Measurements from ENCODE around the gene MTCL3.
"Not testable (repeated sequence)": the region's sequence is repeated elsewhere in the genome, so short reads cannot be mapped to it uniquely, and the experiment has no call there.

Gene MTCL3

DNA sequence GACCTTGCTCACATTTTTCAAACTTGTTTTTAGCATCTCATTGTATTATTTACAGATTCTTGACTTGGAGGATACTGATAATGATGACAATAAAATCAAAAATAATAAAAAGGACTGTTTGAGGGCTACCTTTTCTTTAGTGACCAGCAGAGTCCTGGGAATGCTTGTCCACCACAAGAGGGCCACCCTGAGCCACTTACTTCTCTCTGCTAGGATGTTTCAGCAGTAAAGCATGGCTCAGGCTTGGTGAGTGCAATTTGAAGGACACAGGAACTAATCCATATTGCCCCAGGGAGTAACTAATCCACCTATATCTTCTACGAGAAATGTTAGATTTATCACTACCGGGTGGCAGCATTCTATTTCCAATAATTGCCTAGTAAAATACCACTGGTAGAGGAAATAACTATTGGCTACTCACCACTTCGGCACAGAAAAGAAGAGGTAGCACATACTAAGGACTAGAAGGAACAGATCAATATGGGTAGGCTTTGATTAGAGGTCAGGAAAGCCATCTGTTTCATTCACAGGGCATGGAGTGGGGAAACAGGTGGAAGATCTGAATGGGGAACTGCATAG is 54.2 kb downstream of the MTCL3 start:
- DNase-seq: peak; percentile 80

DNA sequence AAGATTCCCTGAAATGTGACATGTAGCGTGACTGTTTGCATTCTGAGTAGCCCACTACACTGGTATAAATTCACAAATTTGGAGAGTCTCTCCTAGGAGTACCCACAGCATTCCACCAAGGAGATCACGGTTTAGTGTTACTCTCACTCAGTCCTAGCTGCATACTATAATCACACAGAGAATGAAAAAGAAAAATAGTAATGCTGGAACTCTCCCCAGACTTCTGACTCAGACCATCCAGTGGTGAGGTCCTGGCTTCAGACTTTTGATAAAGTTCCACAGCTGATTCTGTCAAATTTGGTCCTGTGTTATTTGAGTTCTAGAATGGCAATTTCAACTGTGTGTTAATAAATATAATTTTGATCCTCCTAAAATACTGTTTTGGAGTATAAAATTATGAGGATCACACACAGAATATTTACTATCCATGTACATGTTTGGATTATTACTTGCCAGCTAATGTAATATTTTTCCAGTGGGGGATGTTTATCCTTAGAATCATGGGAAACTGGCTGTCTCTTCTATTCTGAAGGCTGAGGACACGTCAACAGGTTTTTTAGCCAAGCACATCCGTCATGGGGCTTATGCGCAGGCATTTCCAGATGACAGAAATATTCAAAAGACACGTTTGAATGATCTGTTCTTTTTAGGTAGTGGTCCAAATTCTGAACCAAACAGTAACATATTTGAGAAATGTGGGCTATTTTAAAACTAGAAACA is 54.8 kb downstream of the MTCL3 start:
- DNase-seq: no peak

DNA sequence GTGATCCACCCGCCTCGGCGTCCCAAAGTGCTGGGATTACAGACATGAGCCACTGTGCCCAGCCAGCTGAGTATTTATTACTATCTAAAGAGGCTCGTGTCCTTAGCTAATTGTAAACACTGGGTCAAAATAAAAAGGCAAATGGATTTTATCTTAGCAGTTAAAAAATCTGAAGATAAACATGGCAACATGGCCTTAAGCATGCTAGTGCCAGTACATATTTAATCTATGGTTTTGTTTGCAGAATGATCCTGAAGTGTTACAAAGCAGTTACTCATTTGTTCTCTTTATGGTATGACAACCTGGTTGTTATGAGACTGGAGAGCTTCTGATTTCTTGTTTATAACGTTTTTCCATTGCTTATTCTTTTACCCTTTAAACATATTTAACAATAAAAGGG is 56.1 kb downstream of the MTCL3 start:
- no peak for DNase-seq

DNA sequence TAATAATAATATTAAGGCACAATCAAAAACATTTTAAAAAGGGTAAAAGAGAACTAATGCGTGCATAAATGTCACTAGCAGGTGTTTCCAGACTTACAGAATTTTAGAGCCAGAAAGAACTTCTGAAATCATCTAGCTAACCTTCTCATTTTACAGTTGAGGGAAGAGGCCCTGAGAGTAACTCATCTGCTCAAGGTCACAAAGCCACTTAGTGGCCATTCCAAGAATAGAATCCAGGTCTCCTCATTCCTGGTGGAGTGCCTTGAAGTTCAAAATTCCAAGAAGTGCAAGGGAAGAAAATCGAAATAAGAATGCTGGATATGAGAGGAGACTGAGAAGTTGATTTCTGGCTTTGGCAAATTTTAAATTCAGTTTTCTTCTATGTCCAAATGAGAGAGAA is 56.8 kb downstream of the MTCL3 start:
- no peak for DNase-seq

DNA sequence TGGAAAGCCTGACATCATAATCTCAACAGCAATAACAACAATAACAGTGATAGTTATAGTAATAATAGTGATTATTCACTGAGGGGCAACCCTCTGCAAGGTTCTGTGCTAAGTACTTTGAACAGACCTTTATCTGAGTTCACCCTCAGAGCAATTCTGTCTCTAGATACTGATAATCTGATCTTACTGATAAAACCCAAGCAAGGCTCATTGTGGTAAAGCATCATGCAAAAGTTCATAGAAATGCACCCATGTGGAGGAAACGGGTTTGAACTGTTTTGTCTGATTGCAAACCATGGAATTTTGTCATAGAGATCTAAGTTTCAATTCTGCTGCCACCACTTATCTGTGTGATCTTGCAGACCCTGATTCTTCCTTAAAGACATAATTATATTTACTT is 58.7 kb downstream of the MTCL3 start:
- DNase-seq: no peak

DNA sequence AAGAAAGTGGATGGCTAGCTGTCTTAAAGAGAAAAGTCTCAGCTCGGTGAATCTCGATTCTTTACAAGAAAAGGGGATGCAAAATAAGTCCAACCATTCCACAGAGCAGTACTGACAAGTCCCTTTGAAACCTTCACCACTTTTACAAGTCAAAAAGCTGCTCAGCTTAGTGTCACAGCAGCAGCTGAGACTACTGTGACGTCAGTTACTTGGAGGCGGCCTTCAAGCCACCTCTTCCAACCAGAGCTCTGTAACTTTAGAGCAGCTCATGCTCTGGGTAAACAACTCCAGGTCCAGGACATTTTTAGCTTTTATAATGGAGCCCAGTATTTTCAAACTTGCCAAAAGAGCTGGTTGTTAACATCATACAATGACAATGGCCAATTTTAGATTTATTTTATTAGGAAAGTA is 59.9 kb downstream of the MTCL3 start, which contains the start of gene KIAA0408:
Gene KIAA0408, minus strand, starts transcription at position 159 of the 411 bp plus-strand sequence. CDS start 5,408 bp downstream, outside the sequence.
- peak; percentile 27 for DNase-seq

DNA sequence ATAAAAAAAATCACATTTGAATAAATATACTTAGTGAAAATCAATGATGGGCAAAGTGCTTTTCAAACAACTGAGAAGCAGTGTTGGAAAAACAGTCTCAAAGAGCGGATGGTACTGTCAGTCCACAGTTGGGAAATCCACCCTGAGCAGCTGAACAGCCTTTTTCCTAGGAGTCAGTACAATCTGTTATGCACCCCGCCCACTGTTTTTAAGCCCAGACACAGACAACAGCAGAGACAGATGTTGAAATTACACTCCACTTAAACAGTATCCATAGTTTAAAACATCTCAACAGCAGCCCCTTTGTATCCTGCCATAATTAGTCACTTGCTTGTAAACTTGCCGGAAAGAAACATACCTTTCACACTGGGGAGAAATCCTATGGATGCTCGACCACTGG is 60.3 kb downstream of the MTCL3 start:
- DNase-seq: no peak

DNA sequence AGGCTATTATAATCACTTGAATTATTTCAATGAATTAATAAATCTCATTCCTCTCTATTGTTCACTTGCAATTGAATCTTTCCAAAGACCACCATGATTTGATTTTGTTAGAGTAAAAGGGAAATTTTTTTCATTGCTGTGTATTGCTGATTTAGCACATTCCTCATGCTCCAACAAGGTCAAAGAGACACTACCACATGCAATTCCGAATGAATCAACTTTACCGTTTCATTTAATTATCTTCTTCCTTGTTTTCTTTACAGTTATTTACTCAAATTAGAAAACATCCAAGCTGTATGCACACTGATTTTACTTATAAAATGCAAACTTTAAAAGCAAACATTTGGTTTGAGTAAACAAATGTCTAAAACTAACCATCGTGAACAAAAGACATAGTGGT is 60.9 kb downstream of the MTCL3 start:
- no peak for DNase-seq

DNA sequence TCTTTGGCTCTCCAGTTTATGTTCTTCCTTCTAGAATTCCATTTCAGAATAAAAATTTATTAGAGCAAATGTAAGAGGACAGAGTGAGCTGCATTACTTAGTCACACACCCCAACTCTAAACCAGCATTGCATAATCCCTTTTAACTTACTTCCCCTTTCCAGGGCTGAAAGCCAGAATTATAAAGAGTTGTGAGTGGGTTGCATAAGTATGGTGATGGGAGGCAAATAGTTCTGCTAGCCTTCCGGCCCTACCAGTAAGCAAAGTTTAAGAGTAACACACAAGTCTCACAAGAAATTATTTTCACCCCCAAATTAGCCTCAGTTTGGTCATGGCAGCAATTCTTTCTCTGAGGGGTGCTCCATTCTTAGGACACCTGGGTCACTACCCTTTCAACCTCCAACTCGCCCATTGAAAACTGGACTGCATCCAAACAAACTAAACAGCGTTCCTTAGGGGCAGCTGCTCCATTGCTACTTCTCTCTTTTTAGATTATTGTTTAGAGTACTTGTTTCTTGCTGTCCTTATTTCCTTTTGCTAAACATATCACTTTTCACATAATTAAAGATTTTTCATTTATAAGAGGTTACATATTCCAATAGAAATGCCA is 61.6 kb downstream of the MTCL3 start:
- DNase-seq: no peak

DNA sequence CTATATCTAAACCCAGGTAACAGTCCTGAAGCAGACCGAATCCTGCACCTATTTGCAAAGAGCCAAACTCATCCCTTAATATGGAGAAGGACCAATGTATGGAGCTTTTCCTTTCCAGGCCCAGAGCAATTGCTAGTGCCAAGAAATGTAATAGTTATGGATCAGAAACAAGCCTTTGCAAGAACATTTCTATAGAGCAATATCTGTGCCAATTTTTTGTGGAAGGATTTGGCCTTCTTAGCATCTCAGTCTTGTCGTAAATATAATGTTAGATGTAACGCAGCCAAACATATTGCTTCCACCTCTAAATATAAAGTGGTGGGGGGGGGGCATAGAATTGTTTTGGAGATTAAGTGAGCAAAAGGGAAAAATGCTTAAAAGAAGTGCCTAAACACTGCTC is 62.7 kb downstream of the MTCL3 start:
- DNase-seq: no peak

DNA sequence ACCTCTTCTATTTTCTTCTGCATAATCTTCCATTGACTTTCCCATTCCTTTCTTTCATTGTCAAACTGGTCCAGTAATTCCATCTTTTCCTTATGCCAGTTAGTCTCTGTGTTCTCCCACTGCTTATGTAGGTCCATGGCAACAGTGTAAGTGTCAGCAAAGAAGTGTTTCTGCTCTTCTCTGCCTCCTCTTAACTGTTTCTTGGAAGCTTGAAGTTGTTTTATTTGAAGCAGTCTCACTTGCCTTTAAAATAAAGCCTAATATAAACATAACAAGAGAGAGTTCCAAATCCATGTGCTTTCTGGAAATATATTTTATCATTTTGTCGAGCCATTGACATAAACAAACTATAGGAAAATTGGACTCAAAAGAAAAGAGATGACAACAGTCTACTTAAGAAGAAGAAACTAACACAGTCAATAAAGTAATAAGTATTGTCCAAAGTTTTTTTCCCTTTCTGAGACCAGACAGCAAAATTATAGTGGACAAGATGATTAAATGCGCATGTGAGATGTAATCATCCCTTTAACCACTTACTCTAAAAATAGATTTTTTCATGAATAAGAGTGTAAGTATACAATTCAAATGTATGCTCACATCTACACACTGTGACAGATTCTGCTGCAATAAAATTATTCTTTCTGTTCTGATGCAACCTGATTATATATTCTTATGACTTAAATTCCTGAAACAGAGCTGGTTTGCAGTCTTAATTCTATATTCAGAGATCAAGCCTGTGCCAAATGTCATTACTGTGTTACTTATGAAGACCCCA is 65.1 kb downstream of the MTCL3 start:
- DNase-seq: no peak

DNA sequence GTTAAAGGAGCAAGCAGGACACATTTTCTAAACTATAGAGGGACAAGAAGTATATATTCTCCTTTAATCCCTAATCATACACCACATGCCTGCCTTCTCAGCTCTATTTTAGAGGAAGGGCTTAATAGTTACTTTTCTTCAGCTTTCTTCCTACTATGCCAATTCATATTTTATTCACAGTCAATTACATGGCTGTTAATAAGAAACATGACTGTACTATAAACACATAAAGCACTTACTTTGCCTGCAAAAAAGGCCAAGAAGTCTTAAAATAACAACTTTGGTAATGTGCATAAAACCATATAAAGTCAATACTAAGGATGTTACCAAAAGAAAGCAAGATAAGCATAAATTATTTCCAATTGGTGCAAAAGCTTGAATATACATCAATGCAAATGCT is 66.3 kb downstream of the MTCL3 start:
- no peak for DNase-seq

DNA sequence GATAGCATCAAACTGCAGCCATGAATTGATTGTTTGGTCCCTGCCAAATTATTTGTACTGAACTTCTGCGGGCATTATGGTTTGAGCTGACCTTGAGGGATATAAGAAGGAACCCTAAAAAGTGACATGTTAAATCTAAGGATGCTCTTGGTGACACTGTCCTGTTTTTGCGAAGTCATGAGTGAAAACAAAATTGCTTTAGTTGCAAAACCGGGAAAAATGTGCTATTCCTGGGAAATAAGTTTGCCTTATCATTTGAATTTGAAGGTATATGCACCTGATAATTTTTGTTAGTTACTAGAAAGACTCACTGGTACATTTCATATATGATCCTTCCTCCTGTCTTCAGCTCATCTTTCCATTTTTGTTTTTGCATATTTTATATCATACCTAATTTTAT is 67.7 kb downstream of the MTCL3 start:
- DNase-seq: no peak

DNA sequence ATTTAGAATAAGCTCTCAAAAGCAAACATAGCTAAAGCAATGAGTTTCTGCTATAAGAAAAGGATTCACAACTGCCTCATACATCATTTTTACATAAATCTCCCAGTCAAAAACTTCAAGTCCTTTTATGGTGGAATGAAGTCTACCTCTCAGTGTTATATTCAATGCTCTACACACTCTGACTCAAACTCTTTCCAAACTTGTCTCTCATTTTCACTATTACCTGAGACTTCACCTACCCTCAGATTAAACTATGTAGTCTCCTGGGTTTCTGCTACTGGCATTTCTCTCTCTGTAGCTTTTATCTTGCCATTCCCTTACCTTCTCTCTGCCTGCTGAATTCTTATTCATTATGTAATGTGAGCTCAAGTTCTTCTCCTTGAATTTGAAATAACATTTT is 71.4 kb downstream of the MTCL3 start:
- no peak for DNase-seq

DNA sequence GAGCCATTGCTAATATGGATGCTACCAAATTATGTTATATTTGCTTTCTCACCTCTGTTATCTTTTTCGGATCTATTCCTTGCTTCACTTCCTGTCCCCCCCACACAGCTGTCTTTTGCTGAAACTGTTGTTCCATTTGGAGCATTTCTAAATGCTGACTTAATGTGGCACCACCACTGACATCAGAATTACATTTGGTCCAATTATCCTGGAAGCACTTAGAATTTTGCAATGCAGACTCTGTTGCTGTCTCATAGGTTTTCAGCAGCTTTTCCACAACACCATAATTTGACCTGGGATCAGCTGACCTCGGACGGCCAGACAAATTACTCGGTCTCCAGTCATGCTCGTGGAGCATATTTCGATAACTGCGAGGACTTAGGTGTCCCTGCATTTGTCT is 72.8 kb downstream of the MTCL3 start:
- DNase-seq: no peak

DNA sequence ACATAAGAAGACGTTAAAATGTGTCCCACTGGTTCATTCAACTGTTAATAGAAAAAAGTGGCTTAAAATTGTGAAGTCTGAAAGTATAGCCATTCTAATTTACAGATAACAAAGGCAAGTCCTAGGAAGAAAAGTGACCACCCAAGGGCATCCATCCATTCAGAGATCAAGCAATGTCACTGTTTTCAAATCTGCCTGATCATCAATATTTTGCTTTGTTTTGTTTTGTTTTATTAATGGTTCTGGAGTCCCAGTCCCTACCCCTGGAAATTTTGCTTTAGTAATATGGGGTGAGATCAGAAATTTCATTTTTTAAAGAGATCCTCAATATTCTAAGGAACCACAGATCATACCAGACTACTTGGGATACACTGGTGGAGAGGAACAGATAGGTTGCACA is 77.3 kb downstream of the MTCL3 start:
- no peak for DNase-seq

DNA sequence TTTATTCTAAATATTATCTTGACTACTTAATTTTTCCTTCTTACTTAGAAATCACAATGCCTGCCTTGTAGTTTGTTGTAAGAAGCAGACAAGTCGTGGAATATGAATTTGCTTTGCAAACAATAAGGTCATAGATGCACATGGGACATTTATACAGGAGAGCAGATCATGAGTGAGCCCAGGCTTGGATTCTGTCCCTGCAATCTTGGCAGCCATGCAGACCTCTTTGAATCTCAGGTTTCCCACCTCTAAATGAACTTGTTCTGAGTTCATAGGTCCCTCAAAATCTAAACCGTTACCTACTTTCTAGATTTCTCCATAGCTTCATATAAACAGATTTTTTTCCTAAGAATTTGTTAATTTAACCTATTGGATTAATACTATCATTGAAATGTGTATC is 79.4 kb downstream of the MTCL3 start:
- DNase-seq: no peak

DNA sequence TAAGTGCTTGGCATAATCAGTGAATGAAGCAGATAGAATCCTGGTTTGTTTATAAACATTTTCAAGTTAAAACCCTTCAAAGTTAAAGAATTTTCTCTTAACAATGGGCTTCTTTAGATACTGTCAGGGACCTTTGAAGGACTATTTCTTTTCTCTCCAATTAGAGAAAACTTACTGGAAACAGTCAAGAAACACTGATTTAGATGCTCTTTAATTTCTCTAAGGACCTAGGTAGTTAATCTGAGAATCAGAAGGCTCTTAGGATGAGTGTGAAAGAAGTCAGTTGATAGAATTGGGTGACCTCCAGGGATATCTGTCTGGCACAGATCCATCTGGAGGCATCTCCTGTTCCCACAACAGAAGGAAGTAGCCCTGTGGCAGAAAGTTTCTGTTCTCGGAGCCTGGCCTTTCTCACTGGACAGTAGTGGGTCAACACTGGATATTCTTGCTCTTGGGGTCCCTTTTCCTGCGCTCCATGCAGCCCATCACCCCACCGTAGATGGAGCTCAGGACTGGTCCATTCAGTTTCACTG is 82.5 kb downstream of the MTCL3 start:
- no peak for DNase-seq

DNA sequence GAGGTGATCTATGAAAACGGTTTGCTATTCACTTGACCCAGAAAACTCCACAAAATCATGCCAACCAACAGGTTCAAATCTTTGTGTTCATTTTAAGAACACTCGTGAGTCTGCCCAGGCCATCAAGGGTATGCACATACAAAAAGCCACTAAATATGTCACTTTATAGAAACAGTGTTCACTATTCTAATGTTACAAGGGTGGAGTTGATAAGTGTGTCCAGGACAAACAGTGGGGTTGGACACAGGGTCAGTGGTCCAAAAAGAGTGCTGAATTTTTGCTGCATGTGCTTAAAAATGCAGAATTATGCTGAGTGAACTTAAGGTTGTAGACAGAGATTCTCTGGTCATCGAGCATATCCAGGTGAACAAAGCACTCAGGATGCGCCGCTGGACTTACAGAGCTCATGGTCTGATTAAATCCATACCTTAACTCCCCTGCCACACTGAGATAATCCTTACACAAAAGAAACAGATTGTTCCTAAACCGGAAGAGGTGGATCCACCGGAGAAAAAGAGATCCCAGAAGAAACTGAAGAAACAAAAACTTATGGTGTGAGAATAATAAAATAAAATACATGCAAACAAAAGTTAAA is 83.4 kb downstream of the MTCL3 start:
- DNase-seq: no peak

DNA sequence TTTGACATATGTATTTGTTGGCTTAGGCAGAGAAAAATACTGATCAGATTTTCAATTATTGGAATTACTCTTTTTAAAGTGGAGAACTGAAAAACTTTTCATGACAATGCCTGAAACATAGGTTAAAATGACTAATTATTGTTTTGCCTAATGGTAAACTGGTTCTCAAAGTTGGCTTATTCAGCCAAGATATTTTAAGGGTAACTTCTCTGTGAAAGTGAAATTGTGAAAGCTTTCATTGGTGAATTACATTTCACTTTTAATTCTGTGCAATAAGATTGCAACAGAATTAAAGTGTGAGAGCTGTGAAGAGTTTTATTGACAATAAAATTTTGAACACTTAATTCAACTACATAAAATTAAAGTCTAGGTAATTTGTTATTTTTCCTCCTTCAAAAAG is 84.5 kb downstream of the MTCL3 start:
- DNase-seq: no peak

DNA sequence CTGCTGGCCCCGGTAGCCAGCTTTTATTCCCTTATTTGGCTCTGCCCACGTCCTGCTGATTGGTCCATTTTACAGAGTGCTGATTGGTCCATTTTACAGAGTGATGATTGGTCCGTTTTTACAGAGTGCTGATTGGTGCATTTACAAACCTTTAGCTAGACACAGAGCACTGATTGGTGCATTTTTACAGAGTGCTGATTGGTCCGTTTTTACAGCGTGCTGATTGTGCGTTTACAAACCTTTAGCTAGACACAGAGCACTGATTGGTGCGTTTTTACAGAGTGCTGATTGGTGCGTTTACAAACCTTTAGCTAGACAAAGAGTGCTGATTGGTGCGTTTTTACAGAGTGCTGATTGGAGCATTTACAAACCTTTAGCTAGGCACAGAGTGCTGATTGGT is 90.6 kb downstream of the MTCL3 start:
- not testable (repeated sequence) for DNase-seq

DNA sequence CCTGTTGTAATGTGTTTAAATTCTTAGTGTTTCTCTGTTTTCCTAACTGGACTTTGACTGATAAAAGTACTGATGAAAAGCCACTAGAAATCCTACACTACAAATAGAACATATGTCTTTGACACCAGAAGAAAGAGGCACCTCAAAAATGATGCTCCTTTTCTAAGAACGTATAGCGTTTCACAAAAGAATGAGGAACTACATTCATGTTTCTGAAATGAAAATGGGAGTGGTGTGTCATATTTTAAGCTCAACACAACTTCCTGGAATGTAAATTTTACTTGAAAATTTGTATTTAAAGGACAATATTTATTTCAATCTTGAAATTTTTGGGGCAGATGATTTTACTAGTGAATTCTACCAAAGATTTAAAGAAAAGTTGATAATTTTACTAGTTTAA is 95.2 kb downstream of the MTCL3 start:
- no peak for DNase-seq

Measured in NCI-H146 (cell line).